ENCODE measurements around the gene GNB5. TPM values are rescaled to one million over a fixed set of nuclear protein-coding genes. Genes with fewer than 3 reads are reported as not detected.

Gene GNB5
- total RNA-seq, 1 experiment from 2014 or later: 26.0 TPM

GRCh38 chr15:52186651-52187486 lies 4.3 kb downstream of the GNB5 start:
- intact Hi-C loops (cut with micrococcal nuclease; ENCODE audit: unreplicated experiment): no loop called here
- no peaks in the 10 kb centered on the region for H3K79me2 ChIP-seq (ENCODE audit: low read depth)
- H3F3A ChIP-seq (ENCODE audit: insufficient read depth, low read depth): no peaks in the 10 kb centered on the region
- no peak overlapping the region for H2AFZ ChIP-seq
- ChIA-PET POLR2A (ENCODE audit: unreplicated experiment) (no interaction called here), CTCF (no interaction called here)
- no peak overlapping the region for H3K4me3 ChIP-seq
- no peaks in the 10 kb centered on the region for H3K9me3 ChIP-seq (ENCODE audit: insufficient read depth, low read depth)
- no peak for DNase-seq
- H3K9me2 ChIP-seq (ENCODE audit: insufficient read depth): no peaks in the 10 kb centered on the region
- no peaks in the 10 kb centered on the region for H3K27me3 ChIP-seq (ENCODE audit: insufficient read depth, low read depth)
- H3K4me2 ChIP-seq: no peak overlapping the region
- no peaks in the 10 kb centered on the region for H3K4me1 ChIP-seq (replicated peaks; ENCODE audit: insufficient read depth)
- no peak overlapping the region for H3K27ac ChIP-seq
- H3K36me3 ChIP-seq (ENCODE audit: low read depth): no peaks in the 10 kb centered on the region
- no TSS peak for BruUV-seq (replicated peaks)
- H4K20me1 ChIP-seq (ENCODE audit: insufficient read depth): no peaks in the 10 kb centered on the region
- TF ChIP-seq EZH2 (IDR thresholded peaks at IDR 0.05; ENCODE audit: low read depth): no peak
- TF ChIP-seq, protein P1, sequence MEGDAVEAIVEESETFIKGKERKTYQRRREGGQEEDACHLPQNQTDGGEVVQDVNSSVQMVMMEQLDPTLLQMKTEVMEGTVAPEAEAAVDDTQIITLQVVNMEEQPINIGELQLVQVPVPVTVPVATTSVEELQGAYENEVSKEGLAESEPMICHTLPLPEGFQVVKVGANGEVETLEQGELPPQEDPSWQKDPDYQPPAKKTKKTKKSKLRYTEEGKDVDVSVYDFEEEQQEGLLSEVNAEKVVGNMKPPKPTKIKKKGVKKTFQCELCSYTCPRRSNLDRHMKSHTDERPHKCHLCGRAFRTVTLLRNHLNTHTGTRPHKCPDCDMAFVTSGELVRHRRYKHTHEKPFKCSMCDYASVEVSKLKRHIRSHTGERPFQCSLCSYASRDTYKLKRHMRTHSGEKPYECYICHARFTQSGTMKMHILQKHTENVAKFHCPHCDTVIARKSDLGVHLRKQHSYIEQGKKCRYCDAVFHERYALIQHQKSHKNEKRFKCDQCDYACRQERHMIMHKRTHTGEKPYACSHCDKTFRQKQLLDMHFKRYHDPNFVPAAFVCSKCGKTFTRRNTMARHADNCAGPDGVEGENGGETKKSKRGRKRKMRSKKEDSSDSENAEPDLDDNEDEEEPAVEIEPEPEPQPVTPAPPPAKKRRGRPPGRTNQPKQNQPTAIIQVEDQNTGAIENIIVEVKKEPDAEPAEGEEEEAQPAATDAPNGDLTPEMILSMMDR (conservative IDR thresholded peaks at IDR 0.05): no peak

- peaks cover 2% of the 10 kb centered on the region; the same call in 1 of the 2 replicates for H3K4me1 ChIP-seq (replicated peaks; ENCODE audit: insufficient read depth)
- BruUV-seq (replicated peaks): no TSS peak
- DNase-seq: no peak
- no peaks in the 10 kb centered on the region for H3K36me3 ChIP-seq (ENCODE audit: low read depth)
- H3K27ac ChIP-seq: no peak overlapping the region
- no peak overlapping the region for H2AFZ ChIP-seq
- no peaks in the 10 kb centered on the region for H3K9me2 ChIP-seq (ENCODE audit: insufficient read depth)
- H3K4me3 ChIP-seq: no peak overlapping the region
- H3K4me2 ChIP-seq: no peak overlapping the region
- no peak for TF ChIP-seq EZH2 (IDR thresholded peaks at IDR 0.05; ENCODE audit: low read depth)
- TF ChIP-seq, protein P1 (conservative IDR thresholded peaks at IDR 0.05): no peak
- ChIA-PET POLR2A (ENCODE audit: unreplicated experiment) (no interaction called here), CTCF (interaction anchor here (0.6 kb wide), 1 partner anchor 279 kb away, joined by 9 read pairs; no protein-coding TSS in a partner anchor)
- H3F3A ChIP-seq (ENCODE audit: insufficient read depth, low read depth): no peaks in the 10 kb centered on the region
- no peaks in the 10 kb centered on the region for H3K79me2 ChIP-seq (ENCODE audit: low read depth)
- H4K20me1 ChIP-seq (ENCODE audit: insufficient read depth): no peaks in the 10 kb centered on the region
- no peaks in the 10 kb centered on the region for H3K27me3 ChIP-seq (ENCODE audit: insufficient read depth, low read depth)
- intact Hi-C loops (cut with micrococcal nuclease; ENCODE audit: unreplicated experiment): no loop called here
- H3K9me3 ChIP-seq (ENCODE audit: insufficient read depth, low read depth): no peaks in the 10 kb centered on the region
Observed at GRCh38 chr15:52185151-52185561, 6.0 kb downstream of the GNB5 start.

GRCh38 chr15:52184721-52185120 lies 6.5 kb downstream of the GNB5 start:
- DNase-seq: no peak
- no TSS peak for BruUV-seq (replicated peaks)
- no peaks in the 10 kb centered on the region for H3K36me3 ChIP-seq (ENCODE audit: low read depth)
- ChIA-PET POLR2A (ENCODE audit: unreplicated experiment) (no interaction called here), CTCF (interaction anchor here (0.6 kb wide), 1 partner anchor 279 kb away, joined by 9 read pairs; no protein-coding TSS in a partner anchor)
- no peaks in the 10 kb centered on the region for H3F3A ChIP-seq (ENCODE audit: insufficient read depth, low read depth)
- no peaks in the 10 kb centered on the region for H4K20me1 ChIP-seq (ENCODE audit: insufficient read depth)
- no peak overlapping the region for H3K27ac ChIP-seq
- H3K4me3 ChIP-seq: no peak overlapping the region
- no peaks in the 10 kb centered on the region for H3K9me3 ChIP-seq (ENCODE audit: insufficient read depth, low read depth)
- no peaks in the 10 kb centered on the region for H3K79me2 ChIP-seq (ENCODE audit: low read depth)
- H2AFZ ChIP-seq: no peak overlapping the region
- intact Hi-C loops (cut with micrococcal nuclease; ENCODE audit: unreplicated experiment): no loop called here
- H3K4me2 ChIP-seq: no peak overlapping the region
- no peaks in the 10 kb centered on the region for H3K27me3 ChIP-seq (ENCODE audit: insufficient read depth, low read depth)
- peaks cover 4% of the 10 kb centered on the region; the same call in 1 of the 2 replicates for H3K4me1 ChIP-seq (replicated peaks; ENCODE audit: insufficient read depth)
- no peak for TF ChIP-seq EZH2 (IDR thresholded peaks at IDR 0.05; ENCODE audit: low read depth)
- TF ChIP-seq, protein P1 (conservative IDR thresholded peaks at IDR 0.05): no peak
- H3K9me2 ChIP-seq (ENCODE audit: insufficient read depth): no peaks in the 10 kb centered on the region
